GM12801 (cell line): ENCODE results near the gene PRR19.

ENCODE experiments used
- TF ChIP-seq, protein P1 (sequence below): IDR thresholded peaks from one replicate; pipeline ENCODE4 v1.5.1; 2011; ENCODE audit warnings: control low read depth; ENCODE audit not compliant: insufficient read length; ENCODE audit errors: extremely low read depth

The PRR19 gene

GRCh38 chr19:42323852-42324654, 22.1 kb downstream of the PRR19 start:
- TF ChIP-seq, protein P1, sequence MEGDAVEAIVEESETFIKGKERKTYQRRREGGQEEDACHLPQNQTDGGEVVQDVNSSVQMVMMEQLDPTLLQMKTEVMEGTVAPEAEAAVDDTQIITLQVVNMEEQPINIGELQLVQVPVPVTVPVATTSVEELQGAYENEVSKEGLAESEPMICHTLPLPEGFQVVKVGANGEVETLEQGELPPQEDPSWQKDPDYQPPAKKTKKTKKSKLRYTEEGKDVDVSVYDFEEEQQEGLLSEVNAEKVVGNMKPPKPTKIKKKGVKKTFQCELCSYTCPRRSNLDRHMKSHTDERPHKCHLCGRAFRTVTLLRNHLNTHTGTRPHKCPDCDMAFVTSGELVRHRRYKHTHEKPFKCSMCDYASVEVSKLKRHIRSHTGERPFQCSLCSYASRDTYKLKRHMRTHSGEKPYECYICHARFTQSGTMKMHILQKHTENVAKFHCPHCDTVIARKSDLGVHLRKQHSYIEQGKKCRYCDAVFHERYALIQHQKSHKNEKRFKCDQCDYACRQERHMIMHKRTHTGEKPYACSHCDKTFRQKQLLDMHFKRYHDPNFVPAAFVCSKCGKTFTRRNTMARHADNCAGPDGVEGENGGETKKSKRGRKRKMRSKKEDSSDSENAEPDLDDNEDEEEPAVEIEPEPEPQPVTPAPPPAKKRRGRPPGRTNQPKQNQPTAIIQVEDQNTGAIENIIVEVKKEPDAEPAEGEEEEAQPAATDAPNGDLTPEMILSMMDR: no peak

GRCh38 chr19:42324655-42325307, 22.8 kb downstream of the PRR19 start:
- TF ChIP-seq, protein P1: peak; percentile 92

- TF ChIP-seq, protein P1: no peak
Observed at GRCh38 chr19:42325308-42325895, 23.5 kb downstream of the PRR19 start, which contains the start of gene MEGF8. Gene MEGF8 (plus strand): TSS chr19:42325635. CDS start chr19:42326244, 609 bp downstream.

GRCh38 chr19:42325896-42326771, 24.2 kb downstream of the PRR19 start:
- TF ChIP-seq, protein P1: no peak

DNA sequence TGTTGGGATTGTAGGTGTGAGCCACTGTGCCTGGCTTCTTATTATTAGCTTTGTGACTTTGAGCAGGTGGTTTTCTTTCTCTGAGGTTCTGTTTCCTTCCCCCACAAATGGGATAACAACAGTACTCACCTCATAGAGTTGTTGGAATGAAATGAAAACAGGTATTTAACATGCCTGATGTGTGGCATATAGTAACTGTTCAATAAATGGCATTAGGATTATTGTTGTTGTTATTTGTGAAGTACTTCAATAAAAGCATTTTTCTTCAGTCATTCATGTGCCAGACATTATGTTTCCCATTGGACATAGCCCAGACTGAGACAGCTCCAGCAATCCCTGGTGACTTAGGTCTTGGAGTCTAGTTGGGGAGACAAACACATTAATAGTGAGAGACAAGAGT, 25.0 kb downstream of the PRR19 start:
- TF ChIP-seq, protein P1: no peak

DNA sequence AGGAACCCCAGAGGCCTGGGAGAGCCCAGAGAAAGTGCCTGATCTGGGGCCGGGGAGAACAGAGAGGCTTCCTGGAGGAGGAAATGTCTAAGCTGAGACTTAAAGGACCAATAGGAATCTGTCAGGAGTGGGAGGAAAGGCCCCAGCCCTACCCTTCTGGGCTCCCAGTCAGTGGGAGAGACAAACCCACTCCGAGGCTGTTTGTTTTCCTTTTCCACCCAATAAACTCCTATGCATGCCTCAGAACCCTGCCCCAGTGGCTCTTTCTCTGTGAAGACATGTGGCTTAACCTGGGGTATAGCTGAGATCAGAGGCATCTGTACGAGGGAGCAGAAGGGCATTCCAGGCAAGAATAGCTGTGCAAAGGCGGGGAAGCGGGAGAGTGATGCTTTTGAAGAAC, 25.4 kb downstream of the PRR19 start:
- TF ChIP-seq, protein P1: no peak

DNA sequence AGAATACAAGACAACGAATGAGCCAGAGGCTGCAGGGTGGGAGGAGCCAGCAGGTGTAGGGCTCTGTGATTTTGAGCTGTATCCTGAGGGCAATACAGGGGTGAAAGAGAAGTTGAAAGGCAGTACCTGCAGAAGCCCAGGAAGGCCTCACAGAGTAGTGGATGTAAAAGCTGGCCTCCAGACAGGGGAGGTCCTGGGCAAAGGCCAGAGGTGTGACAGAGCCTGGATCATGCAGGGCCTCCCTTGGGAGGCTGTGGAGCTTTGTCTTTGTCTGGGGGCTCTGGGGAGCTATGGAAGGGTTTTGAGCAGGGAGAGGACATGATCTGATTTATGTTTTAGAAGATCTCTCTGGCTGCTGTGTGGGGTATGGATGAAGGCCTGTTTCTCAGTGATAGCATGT, 26.2 kb downstream of the PRR19 start:
- TF ChIP-seq, protein P1: no peak
